ENCODE measurements around the gene ACTL7A.
"Not testable (repeated sequence)": the region's sequence is repeated elsewhere in the genome, so short reads cannot be mapped to it uniquely, and the experiment has no call there.

Gene ACTL7A

DNA sequence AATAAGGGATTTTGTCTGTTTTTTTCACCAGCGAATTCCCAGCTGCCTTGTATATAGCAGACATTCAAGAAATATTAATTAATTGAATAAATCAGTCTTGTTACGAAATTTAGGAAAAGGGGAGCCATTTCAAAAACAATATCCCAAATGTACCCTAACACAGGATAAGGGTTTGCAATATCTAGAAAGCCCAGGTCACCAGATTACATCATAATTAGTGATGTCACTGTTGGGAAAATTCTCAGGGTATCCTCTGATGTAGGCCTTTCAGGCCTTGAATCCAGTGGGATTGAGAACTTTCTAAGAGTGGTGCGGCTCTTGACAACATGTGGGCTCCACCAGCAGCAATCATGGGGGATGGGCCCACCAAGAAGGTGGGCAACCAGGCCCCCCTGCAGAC lies at the start of gene ACTL7A:
Gene ACTL7A, plus strand, starts transcription at position 270 of the 400 bp plus-strand sequence. Its CDS starts 57 bp downstream, at position 327.
- no peak for DNase-seq

DNA sequence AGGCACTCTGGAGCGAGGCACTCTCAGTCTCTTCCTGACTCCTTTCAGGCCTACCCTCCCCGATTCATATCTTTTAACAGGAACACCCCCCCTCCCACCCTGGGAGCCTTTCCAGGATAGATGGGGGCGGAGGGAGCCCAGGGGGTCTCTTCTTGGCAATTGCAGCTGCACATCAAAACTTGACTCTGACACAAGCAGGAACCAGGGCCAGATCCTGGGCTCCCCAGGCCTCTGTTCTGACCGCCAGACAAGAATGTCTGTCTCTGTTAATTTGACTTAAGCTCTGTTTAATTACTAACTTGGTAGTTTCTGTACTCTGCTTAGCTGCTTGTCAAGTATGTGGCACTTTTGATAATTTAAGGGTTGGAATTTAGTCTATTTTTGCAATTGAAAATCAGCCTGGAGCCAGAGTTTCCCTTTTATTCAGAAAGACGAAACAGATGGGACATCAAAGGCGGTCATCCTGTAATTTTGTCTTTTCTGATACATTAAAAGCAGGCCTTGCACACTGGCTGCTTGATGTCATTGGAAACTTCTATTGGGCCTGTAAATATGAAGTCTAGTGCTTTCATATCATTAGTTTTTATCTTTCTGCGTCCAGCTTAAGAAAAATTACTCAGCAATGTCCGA lies 49.6 kb upstream of the ACTL7A start:
- no peak for DNase-seq

GRCh38 chr9:108813951-108814601 lies 48.0 kb upstream of the ACTL7A start:
- no peak for DNase-seq

DNA sequence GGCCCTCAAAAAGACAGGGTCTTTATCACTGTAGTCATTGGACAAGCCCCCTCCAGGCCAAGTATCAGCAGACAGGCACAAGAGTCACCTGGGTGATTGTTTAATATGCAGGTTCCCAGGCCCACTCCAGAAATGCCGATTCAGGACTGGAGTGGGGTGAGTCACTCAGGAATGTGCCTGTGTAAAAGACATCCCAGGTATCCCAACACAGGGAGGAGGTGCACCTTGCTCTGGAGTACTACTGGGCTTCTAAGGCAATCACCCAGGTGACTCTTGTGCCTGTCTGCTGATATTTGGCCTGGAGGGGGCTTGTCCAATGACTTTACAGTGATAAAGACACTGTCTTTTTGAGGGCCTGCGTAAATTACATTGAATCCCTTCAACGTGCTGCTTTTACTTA lies 46.9 kb upstream of the ACTL7A start:
- DNase-seq, result no peak

- no peak for DNase-seq
Measured at GRCh38 chr9:108816037-108816436, 46.0 kb upstream of the ACTL7A start.

GRCh38 chr9:108823829-108824228 lies 38.2 kb upstream of the ACTL7A start:
- no peak for DNase-seq

GRCh38 chr9:108830272-108830671 lies 31.8 kb upstream of the ACTL7A start:
- DNase-seq, result no peak

GRCh38 chr9:108831496-108832178 lies 30.4 kb upstream of the ACTL7A start:
- DNase-seq, result no peak

- no peak for DNase-seq
Measured at GRCh38 chr9:108832179-108832500, 29.9 kb upstream of the ACTL7A start.

- DNase-seq, result no peak
Measured at GRCh38 chr9:108834959-108835665, 27.0 kb upstream of the ACTL7A start.

DNA sequence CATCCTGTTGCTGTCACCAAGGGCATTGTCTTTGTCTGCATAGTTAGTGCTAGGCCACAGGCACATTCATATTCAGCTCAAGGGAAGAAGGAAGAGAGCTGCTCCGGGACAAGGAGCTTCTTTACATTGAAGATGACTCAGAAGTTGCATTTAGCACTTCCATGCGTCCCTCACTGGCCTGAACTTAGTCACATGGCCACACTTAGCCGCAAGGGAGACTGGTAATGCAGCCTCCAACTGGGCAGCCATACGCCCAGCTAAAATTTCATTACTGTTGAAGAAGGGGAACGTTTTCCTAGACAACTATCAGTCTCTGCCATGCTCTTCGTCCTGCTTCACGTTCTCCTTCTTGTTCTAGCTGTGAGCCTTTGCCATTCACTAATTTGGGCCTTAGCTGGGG lies 26.2 kb upstream of the ACTL7A start:
- no peak for DNase-seq

- DNase-seq, result no peak
Measured at GRCh38 chr9:108836319-108836718, 25.7 kb upstream of the ACTL7A start.

- no peak for DNase-seq
Measured at GRCh38 chr9:108836781-108837180, 25.3 kb upstream of the ACTL7A start.

GRCh38 chr9:108837530-108837929 lies 24.5 kb upstream of the ACTL7A start:
- no peak for DNase-seq

DNA sequence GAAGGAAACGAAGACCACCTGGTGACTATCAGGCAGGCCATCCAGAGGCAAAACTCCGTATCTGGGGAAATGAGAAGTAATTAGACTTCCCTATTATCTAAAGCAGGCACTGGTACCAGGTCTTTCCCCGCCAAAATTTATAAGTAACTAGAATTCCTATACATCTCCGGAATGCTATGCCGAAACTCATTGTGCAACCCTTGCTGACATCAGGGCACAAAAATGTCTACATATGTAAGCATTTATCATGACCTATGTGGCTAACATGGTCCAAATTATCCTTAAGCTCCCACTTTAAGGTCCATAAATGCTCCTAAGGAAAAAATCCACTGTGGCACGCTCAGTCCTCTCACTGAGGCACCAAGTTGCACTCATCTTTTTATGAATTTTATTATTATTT lies 24.0 kb upstream of the ACTL7A start:
- DNase-seq, result no peak

DNA sequence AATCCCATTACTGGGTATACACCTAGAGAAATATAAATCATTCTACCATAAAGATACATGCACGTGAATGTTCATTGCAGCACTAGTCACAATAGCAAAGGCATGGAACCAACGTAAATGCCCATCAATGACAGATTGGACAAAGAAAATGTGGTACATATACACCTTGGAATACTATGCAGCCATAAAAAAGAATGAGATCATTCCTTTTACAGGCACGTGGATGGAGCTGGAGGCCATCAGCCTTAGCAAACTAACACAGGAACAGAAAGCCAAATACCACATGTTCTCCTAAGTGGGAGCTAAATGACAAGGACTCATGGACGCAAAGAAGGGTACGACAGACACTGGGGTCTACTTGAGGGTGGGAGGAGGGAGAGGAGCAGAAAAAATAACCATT lies 22.5 kb upstream of the ACTL7A start:
- not testable (repeated sequence) for DNase-seq

DNA sequence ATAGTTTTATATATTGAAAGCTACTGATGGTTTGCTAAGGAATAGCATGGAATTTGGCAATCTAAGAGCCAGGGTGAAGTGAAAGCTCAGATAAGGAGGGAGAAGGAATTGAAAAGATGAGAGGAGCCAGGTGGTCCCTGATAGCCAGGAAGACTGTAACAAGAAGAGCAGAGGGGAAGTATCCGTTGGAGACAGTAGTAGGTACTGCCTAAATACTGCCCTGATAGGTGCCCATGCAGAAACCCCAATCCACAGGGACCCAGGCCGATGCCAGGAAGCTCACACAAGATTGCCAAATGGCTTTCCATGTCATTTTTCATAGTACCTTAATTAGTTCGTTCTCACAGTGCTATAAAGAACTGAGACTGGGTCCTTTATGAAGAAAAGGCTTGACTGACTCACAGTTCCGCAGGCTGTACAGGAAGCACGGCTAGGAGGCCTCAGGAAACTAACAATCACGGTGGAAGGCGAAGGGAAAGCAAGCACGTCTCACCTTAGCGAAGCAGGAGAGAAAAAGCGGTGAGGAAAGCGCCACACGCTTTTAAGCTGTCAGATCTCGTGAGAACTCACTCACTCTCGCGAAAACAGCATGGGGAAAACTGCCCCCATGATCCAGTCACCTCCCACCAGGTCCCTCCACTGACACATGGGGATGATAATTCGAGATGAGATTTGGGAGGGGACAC lies 19.3 kb upstream of the ACTL7A start:
- DNase-seq, result no peak

- DNase-seq, result no peak
Measured at GRCh38 chr9:108844391-108844790, 17.7 kb upstream of the ACTL7A start.

DNA sequence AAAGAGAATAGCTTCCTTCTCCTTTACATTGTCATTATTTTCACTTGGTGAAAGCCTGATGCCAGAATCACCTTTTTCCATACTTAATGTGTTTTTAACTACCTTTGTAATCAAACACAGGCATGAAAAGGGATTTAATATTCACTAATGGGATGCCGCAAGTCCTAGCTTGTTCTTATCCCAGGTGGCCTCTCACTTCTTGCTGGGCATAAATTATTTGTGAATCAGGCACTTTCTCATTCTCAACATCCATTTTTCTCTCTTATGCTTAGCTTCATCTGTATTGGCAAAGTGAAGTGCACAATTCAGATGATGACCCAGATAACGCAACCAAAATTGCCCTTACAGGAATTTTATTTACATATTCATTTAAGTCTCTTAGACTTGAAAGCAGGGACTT lies 17.2 kb upstream of the ACTL7A start:
- DNase-seq, result no peak

DNA sequence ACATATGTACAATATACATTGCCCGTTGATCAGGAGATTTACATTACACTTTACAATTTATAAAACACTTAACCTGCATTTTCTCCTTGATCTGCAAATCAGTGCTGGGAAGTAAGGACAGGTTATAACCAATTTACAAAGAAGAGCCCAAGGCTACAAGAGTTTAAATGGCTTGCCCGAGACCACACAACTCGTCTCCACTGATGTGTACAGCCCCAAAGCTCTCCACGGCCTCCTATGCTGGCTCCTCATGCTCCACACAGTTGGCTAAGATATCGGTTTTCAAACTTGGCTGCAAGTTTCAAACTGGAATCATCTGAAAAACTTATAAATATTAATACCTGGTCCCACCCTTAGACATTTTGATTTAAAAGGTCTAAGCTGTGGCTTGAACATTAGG lies 16.6 kb upstream of the ACTL7A start:
- no peak for DNase-seq

- no peak for DNase-seq
Measured at GRCh38 chr9:108845947-108846346, 16.1 kb upstream of the ACTL7A start.

GRCh38 chr9:108848296-108848695 lies 13.8 kb upstream of the ACTL7A start:
- not testable (repeated sequence) for DNase-seq

- DNase-seq, result no peak
Measured at GRCh38 chr9:108850293-108850897, 11.7 kb upstream of the ACTL7A start.
